Fibroblast of skin of back (primary cell): Measurements from ENCODE around the gene SLC12A9.

ENCODE experiments used
- DNase-seq: peaks from one replicate; pipeline ENCODE4 v3.0.0-alpha.2; 2013

SLC12A9 gene

GRCh38 chr7:100885440-100886141, 33.1 kb downstream of the SLC12A9 start:
- no peak for DNase-seq

DNA sequence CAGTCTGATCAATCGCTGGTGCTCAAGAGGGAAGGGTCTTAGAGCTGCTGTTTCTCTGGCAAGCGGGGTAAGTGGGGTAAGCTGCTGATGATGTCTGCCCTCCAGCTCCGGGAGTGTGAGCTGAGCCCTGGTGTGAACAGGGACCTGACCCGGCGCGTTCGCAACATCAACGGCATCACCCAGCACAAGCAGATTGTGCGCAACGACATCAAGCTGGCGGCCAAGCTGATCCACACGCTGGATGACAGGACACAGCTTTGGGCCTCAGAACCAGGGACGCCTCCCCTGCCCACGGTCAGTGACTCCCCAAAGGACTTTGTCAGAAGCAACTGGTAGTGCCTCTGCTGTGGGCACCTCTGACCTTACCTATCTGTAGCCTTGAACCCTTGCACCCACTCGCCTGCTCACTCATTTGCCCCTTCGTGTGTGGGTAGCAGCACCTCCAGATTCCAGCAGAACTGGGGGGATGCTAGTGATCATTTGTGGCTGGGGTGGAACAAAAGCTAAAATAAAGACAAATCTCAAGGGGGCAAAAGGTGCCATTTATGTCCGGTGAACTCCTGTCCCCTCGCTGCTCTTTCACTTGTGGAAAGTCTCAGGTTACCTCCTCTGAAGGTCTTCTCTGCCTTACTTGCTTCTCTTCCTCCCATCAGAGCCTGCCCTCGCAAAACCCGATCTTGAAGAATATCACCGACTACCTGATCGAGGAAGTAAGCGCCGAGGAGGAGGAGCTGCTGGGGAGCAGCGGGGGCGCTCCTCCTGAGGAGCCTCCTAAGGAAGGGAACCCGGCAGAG, 33.8 kb downstream of the SLC12A9 start:
- no peak for DNase-seq

- no peak for DNase-seq
Observed at GRCh38 chr7:100886936-100887515, 34.5 kb downstream of the SLC12A9 start.

DNA sequence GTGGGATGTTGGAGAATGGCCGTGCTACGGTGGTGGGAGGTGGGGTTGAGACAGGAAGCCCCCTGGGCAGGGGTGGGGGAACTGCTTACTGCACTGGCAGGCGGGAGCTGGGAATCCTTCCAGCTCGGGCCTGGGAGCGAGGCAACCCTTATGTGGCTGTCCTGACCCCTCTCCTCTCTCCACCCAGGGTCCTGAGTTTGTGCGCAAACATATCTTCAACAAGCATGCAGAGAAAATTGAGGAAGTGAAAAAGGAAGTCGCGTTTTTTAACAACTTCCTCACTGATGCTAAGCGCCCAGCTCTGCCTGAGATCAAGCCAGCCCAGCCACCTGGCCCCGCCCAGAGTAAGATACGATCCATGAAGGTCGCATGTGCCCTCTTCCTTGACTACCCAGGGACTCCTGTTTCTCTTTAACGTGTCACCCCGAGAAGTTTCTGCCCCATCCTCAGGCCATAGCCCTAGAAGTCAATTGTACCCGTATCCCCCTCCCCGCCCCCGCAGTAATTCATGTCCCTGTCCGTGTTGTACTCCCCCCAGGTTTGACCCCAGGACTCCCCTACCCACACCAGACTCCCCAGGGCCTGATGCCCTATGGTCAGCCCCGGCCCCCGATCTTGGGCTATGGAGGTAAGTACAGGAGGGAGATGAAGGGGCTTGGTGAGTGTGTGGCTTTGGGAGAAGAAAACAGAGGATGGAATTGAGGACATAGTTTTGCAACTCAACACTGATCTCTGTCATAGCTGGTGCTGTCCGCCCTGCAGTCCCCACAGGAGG, 35.2 kb downstream of the SLC12A9 start:
- no peak for DNase-seq

DNA sequence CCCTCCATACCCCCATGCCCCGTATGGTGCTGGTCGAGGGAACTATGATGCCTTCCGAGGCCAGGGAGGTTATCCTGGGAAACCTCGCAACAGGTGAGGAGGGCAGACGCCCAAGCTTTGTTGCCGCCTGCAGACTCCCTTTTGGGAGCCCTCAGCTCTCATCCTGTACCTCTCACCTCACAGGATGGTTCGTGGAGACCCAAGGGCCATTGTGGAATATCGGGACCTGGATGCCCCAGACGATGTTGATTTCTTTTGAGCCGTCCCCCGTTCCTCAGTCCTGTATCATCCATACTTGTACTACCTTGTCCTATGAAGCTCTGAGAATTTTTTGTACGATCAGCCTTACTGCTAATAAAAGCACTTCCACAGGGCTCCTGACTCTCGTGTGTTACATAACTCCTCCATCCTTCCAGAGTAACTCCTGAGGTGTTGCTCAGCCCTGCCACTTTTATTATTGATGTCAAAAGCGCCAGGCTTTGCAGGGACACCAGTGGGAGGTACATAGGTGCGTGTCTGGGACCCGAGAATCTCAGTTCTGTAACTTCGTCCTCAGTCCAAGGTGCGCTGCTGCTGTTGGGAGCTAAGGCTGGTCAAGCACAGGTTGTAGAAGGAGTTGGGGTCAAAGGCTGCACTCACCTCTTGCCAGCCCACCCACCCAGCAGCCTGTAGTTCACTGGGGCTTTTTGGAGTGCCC, 35.9 kb downstream of the SLC12A9 start:
- no peak for DNase-seq

- DNase-seq = no peak
Observed at GRCh38 chr7:100888988-100889750, 36.7 kb downstream of the SLC12A9 start, which contains the start of gene UFSP1. UFSP1 (minus strand) TSS chr7:100889715; CDS start chr7:100889271, 444 bp downstream.

GRCh38 chr7:100890653-100891567, 38.4 kb downstream of the SLC12A9 start:
- no peak for DNase-seq

GRCh38 chr7:100891568-100892247, 39.2 kb downstream of the SLC12A9 start:
- no peak for DNase-seq

- DNase-seq = no peak
Observed at GRCh38 chr7:100892364-100893317, 40.1 kb downstream of the SLC12A9 start.

- no peak for DNase-seq
Observed at GRCh38 chr7:100893318-100893895, 40.9 kb downstream of the SLC12A9 start.

- no peak for DNase-seq
Observed at GRCh38 chr7:100893910-100894721, 41.6 kb downstream of the SLC12A9 start.

DNA sequence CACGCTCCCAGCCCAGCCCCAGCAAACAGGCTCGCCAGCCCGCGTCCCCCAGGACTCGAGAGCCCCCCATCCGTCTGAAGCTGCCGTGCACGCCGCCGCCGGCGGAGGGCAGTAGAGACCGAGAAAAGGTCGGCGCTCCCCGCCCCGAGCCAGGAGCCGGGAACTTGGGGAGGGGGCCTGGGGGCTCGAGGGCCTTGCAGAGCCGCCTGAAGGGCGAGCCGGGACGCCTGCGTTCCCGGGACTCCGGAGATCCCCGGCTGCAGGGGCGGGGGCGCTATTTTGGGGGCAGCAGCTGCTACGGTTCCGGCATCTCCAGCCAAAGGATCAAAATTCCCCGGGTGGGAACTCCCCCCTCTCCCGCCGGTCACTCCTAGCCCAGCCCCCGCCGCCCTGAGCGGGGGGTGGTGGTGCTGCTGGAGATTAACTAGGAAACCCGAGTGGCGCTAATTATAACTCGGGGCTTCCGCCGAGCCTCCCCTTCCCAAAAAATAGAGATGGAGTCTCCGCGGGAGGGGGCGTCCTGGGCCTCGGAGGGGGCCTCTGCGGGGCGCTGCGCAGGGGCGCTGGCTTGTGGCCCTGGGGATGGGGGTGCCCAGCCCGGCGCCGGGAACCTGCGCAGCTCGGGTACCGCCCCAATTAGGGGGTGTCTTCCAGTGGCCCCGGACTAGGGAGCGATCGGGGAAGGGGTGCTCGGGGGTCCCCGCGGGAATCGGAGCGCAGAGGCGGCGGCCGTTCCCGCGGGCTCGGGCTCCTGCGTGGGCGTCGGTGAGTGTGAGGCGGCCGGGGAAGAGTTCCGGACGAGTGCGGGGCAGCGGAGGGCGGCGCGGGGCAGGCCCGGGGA, 42.6 kb downstream of the SLC12A9 start:
- DNase-seq = no peak

DNA sequence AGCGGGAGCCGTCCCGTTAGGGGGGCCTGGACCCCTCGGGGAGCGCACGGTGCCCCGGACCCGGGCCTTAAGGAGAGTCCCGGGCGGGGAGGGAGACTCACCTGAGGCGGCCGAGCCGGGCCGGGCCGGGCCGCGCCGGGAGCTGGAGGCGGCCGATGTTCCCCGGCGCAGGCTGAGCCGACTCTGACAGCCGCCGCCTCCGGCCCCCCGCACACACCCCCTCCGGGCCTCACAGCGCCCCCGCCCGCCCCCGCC, 43.1 kb downstream of the SLC12A9 start, which contains the start of gene ACHE:
Gene ACHE, minus strand, starts transcription at position 188 of the 255 bp plus-strand sequence. CDS start 1,656 bp downstream, outside the sequence.
- DNase-seq = no peak

DNA sequence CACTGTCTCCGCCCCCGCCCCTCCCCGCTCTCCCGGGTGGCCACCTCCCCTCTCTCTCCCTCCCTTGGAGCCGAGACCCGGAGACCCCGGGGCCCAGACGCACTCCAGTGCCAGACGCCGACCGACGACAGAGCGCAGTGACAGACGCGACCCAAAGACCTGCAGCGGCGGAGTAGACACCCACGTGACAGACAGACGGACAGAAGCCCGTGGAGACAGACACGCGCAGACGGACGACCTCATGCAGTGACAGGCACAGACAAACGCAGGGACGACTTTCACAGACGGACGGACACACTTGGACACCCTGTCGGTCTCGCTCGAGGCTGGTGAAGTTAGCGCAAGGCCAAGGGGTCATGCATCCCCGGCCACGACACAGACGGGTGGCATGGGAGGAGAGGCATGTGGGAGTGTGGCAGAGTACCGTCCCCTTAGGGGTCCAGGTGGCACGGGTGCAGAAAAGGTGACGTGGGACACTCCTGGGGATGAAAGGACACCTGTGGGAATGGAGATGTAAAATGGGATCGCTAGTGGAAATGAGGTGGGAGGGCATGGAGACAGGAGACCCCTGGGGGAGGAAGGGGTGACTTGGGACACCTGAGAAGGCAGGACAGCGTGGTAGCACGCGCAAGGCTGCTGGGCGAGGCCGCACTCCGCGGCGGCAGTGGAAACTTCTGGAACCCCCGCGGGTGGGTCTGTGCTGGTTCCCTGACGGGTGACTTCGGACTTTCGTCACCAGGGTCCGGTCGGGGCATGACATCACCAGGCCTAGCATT, 43.6 kb downstream of the SLC12A9 start:
- no peak for DNase-seq
